ENCODE data around the gene APBB2.

The APBB2 gene

GRCh38 chr4:41102414-41103092, 111.8 kb downstream of the APBB2 start:
- no peak for DNase-seq (ENCODE audit: low read depth in 2 of 2)

GRCh38 chr4:41098093-41099048, 116.0 kb downstream of the APBB2 start:
- no peak for DNase-seq (ENCODE audit: low read depth in 2 of 2)

DNA sequence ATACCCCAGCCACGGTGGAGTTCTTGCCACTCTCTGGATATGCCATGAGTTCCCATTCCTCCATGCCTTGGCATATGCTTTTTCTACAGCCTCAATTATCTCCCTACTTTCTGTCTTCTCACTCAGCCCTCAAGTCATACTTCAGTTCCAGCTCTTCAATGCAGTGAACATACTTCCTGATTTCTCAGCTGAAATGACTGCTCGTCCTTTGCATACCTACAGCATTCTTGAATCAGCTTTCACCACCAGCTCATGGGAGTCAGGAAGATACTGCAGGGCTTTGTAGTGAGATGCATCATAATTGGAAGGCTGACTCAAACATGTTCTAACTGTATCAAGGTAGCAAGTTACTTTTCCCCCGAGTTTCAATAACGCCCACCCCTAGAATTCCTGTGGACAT, 118.4 kb downstream of the APBB2 start:
- DNase-seq (ENCODE audit: low read depth in 2 of 2), result no peak

DNA sequence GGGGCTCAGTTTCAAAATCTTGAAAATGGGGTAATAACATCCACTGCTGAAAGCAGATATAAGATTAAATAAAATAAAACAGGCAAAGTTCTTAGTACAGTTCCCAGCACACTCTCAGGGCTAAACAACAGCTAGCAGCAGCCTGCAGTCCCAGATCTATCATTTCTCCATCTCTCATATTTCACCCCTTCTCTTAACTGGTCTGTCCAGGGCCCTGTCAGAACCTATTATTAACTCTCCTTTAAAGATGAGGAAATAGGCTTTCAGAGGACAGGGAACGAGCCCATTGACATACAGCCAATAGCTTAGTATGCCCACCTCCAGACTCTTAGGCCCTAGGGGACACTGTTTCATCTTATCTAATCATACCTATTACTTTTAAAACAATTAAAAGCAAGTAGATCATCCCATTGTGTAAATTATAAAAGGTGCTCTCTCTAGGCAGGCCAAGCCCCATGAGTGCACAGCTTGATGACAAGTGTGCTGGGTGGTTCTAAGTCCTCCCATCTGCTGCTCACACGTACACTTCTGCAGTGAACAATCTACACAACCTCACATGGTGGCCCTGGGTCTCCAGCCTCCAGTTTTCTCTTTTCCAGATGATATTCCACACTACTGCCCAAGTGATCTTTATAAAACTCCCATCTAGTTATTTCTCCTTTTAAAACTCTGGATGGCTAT, 119.0 kb downstream of the APBB2 start:
- no peak for DNase-seq (ENCODE audit: low read depth in 2 of 2)

- DNase-seq (ENCODE audit: low read depth in 2 of 2), result no peak
Measured at GRCh38 chr4:41092128-41092527, 122.2 kb downstream of the APBB2 start.

GRCh38 chr4:41081847-41082246, 132.5 kb downstream of the APBB2 start:
- DNase-seq (ENCODE audit: low read depth in 2 of 2), result no peak

DNA sequence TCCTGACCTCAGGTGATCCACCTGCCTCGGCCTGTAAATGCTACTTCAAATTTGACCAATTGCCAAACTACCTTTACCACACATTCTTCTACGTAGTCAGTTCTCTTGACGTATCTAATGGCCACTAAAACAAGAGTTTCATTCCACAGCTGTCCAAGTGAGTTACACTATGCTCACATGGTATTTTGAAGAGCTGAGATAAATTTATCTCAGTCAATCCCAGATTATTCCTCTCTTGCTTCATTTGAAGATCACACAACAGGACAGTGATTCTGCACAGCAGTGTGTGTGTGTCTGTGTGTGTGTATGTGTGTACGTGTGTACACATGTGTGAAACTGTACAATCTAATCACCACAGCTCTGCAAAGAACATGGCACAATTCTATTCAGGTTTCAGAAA, 133.4 kb downstream of the APBB2 start:
- no peak for DNase-seq (ENCODE audit: low read depth in 2 of 2)

DNA sequence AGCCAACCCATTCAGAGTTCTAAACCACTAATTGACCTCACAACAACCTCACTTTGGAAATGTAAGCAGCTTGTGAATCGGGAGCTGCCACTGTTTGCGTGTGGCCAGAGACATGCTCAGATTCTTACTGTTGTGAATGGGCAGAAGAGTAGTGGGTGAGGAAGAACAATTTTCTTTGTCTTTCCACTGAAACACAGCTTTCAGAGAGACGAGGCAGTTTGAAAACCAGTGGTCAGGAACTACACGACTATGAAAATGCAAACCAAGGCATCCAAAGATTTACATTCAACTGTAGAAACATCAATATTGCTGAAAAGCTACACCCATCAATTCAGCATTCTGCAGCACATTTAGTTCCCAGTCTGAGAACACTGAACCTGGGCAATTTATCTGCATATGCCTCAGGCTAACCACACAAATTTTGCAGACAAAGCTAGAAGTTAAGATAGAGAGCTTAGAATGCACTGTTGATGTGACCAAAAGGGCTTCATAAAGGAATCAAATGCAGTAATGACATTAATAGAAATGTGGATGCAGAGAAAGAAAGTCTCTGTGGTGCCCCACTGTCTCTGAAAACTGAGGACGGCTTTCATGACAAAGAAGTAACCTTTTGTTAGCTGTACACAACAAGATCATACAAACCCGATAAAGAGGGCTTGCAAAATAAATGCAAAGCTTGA, 134.3 kb downstream of the APBB2 start:
- DNase-seq (ENCODE audit: low read depth in 2 of 2), result no peak

DNA sequence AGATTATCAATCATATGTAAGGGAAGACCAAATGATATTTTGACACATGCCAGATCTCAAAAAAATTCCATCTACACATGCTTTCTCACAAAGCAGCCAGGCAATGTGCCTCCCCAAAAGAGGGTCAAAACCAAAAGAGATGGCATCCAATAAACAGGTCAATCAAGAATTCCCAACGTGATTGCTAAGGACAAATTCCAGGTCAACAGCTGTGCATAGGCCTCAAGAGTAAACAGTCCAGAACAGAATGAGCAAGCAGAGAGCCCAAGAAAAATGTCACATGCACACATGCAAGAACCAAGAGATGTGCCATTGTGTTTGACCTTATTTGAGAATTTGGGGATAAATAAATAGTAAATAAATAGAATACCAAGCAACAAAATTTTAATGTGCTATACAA, 136.7 kb downstream of the APBB2 start:
- no peak for DNase-seq (ENCODE audit: low read depth in 2 of 2)

GRCh38 chr4:41076481-41076880, 137.9 kb downstream of the APBB2 start:
- DNase-seq (ENCODE audit: low read depth in 2 of 2), result no peak

DNA sequence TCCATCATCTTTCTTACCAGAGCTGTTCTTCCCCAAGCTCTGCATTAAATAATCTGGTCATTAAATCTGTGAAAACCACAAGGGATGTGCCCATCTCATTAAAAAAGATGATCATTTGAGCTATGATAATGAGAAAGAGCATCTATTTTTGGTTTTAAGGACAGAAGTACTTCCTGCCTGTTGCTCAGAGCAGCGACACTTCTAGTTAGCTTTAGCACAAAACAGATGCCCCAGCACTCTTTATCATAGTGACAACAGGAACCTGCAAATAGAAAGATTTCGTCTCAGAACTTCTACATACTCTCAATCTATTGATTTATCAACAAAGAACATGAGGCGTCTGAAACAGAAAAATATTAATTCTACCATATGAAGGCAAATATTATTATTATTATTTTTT, 140.1 kb downstream of the APBB2 start:
- no peak for DNase-seq (ENCODE audit: low read depth in 2 of 2)

DNA sequence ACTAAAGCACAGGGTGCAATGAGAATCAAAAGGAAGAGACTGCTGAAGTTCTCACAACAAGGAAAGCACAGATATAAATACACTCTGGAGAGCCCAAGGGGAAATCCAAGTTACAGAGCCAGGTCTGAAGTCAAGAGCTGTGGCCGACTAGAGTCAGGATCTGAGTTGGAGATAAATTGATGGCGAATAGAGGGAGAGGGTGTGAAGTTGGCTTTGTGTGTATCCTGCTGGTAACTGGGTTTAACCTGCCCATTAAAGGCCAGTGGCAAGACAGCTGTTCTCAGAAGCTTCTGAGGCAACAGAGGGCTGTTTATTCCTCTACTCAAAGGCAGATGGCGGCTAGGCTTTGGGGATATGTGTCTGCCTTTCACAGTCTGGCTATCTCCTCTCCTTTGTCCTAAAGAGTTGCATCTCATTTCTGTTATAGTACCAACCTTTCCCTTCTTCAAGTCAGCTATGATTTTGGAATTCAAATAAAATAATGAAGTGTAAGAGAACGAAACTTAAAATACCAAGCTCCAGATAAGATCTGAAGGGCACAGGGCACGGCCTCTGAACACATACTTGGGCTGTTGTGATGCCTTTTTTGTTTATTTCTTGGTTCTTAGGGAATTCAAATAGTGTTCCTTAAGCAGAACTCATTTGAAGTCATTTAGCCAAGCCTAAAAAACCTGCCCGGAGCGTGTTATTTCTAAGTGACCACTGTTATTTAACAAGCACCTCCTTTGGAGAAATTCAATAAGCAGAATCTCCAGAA, 142.1 kb downstream of the APBB2 start:
- DNase-seq (ENCODE audit: low read depth in 2 of 2), result no peak

GRCh38 chr4:41070516-41071281, 143.6 kb downstream of the APBB2 start:
- DNase-seq (ENCODE audit: low read depth in 2 of 2), result no peak

DNA sequence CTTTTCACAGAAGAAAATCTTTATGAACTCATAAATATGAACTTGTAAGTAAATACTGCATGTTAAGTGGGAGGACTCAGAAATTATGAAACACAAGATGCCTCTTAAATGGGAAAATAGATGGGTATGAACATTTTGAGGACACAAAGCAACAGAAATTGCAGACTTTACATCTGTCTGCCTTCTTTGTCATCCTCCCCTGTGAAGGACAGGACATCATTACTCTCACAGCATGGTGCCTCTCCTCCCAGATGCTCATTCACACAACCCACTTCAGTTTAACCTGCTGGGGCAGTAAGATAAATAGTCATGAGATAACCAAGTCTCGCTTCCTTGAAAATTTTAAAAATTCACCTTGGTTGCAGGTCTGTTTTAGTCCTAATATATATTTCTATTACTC, 144.5 kb downstream of the APBB2 start:
- no peak for DNase-seq (ENCODE audit: low read depth in 2 of 2)

- no peak for DNase-seq (ENCODE audit: low read depth in 2 of 2)
Measured at GRCh38 chr4:41069257-41069656, 145.1 kb downstream of the APBB2 start.

- DNase-seq (ENCODE audit: low read depth in 2 of 2), result no peak
Measured at GRCh38 chr4:41067369-41067768, 147.0 kb downstream of the APBB2 start.

DNA sequence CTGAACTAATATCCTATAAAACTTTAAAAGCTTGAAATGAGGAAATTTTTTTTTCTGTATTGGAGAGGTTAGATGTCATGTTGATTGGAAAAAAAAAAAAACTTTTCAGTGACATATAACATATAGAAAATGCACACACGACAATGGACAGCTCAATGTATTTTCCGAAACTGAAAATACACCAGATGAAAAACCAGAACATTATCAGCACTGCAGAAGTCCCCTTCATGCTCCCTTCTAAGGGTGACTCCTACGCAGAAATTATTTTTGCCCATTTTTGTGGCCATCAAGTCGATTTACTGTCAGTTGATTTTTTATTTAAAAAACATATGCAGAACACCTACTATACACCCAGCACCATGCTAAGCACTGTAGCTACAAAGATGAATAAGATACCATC, 148.3 kb downstream of the APBB2 start:
- DNase-seq (ENCODE audit: low read depth in 2 of 2), result no peak

DNA sequence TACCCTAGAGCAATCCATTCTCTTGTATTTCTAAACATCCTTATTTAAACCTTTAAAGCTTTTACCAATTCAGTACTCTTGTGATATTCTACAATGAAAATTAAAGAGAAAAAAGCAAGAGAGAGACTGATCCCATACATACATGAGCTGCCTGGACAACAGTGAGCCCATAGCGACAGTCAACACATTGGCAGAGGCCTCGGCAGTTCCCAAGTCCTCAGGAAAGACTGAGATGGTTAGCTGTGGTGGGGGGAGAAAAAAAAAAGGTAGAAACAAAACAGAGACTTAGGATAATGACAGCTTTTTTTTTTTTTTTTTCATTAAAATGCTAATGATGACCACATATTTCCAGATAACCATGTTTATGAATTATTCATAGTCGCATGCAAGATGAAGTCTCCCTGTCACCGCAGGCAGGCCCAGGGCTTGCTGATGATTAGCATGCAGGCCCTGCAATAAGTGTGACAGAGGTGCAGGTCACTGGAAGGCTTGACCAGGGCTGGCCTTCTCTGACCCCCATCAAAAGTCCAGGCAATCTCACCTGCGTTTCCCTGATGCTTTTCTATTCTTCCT, 148.8 kb downstream of the APBB2 start:
- no peak for DNase-seq (ENCODE audit: low read depth in 2 of 2)

DNA sequence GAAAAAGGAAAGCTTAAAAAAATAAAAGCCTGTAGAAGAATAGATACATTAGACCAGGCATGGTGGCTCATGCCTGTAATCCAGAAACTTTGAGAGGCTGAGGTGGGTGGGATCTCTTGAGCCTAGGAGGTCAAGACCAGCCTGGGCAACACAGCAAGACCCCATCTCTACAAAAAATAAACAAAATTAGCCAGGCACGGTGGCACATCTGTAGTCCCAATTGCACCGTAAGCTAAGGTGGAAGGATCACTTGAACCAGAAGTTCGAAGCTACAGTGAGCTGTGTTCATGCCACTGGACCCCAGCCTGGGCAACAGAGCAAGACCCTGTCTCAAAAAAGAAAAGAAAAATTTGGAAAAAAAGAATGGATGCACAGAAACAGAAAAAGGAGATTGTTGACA, 149.4 kb downstream of the APBB2 start:
- no peak for DNase-seq (ENCODE audit: low read depth in 2 of 2)

Data from stimulated activated CD4-positive, alpha-beta T cell treated with anti-CD3 and anti-CD28 coated beads, Interleukin-4, amount 100 ng/mL, for 48 hours (primary cell).